Fibroblast of mammary gland (primary cell): ENCODE measurements around the gene LGALS7B.
A peak's percentile ranks its signal among the peaks of the same experiment; 100 is the strongest.

Source experiments
- DNase-seq: peaks from one replicate; pipeline ENCODE4 v3.0.0-alpha.2; 2010; ENCODE audit warnings: low read depth
- H3K4me3 ChIP-seq: 2 replicates; pipeline ENCODE4 v1.5.1; 2011; ENCODE audit warnings: low read depth, mild to moderate bottlenecking, low read length, moderate library complexity; ENCODE audit not compliant: control insufficient read depth
- TF ChIP-seq, protein P1 (sequence below): conservative IDR thresholded peaks from 2 replicates; pipeline ENCODE4 v1.5.1; 2011; ENCODE audit warnings: low read depth, low read length, inconsistent platforms; ENCODE audit not compliant: control insufficient read depth, insufficient read depth

The LGALS7B gene

GRCh38 chr19:38834104-38834490 is 45.1 kb downstream of the LGALS7B start:
- TF ChIP-seq, protein P1, sequence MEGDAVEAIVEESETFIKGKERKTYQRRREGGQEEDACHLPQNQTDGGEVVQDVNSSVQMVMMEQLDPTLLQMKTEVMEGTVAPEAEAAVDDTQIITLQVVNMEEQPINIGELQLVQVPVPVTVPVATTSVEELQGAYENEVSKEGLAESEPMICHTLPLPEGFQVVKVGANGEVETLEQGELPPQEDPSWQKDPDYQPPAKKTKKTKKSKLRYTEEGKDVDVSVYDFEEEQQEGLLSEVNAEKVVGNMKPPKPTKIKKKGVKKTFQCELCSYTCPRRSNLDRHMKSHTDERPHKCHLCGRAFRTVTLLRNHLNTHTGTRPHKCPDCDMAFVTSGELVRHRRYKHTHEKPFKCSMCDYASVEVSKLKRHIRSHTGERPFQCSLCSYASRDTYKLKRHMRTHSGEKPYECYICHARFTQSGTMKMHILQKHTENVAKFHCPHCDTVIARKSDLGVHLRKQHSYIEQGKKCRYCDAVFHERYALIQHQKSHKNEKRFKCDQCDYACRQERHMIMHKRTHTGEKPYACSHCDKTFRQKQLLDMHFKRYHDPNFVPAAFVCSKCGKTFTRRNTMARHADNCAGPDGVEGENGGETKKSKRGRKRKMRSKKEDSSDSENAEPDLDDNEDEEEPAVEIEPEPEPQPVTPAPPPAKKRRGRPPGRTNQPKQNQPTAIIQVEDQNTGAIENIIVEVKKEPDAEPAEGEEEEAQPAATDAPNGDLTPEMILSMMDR, result no peak
- no peak overlapping the region for H3K4me3 ChIP-seq
- peak; percentile 46 for DNase-seq

- no peak overlapping the region for H3K4me3 ChIP-seq
- DNase-seq, result no peak
- TF ChIP-seq, protein P1, result no peak
These were observed 45.6 kb downstream of the LGALS7B start for GRCh38 chr19:38834590-38834989.

DNA sequence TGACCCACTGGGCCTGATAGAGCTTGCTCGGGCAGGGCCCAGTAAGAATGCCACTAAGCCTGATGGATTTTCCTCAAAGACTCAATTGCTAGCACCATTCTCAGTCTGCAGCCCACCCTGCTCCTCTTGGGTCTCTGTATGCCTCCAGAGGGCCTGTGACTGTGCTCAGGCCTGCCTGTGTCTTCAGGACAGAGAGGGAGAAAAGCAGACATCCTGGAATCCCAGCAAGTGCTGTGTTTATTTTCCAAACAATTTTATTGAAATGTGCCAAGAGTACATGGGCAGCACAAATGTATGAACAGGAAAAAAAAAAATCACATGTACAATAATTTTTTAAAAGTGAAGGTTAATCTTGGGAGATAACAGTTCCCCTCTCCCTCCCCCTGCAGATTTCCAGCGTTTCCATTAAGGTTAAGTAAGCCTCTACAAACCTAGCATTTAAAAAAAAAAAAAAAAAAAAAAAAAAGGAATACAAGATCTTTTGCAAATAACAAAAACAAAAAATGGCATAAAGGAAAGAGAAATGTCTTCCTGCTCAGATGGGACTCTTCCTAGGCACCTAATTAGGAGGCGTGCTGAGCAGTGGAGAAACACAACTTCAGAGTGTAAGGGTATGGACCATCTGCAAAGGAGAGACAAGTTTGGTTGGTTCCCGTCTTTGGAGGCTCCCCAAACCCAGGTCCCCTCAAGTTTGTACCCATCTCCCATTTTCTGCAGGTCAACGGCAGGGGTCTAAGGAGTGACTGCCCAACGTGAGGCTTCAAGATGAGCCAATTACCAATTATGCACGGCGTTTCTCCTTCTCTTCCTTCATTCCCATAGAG is 47.4 kb downstream of the LGALS7B start:
- TF ChIP-seq, protein P1, result no peak
- H3K4me3 ChIP-seq, result no peak overlapping the region
- no peak for DNase-seq

DNA sequence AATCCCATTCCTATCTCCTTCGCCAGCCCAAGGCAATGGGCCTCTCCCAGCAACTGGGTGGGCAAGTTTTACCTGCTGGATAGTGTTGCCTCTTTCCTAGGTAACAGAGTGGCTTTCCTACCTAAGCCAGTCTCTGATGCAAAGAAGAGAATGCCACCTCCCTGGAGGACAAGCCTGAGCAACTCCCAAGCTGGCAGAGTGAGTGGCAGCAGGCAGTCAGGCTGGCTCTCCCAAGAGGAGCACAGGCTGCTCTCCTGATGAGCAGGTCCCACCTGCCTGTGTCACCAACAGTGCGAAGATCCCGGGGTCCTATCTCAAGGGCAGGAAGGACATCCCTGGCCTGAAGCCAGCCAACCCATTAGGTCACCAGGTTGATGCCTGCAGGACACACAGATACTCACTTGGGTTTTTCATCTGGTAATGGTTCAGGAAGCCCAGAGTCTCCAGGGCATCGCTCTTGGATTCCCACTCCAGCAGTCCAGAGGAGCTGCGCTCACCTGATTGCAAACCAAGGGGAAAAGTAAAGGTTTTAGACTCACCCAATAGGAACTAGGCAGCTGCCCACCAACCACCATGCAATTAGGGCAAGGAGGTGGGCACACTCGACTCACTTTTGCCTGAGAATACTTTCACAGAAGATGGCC is 48.1 kb downstream of the LGALS7B start:
- TF ChIP-seq, protein P1, result no peak
- no peak overlapping the region for H3K4me3 ChIP-seq
- no peak for DNase-seq

DNA sequence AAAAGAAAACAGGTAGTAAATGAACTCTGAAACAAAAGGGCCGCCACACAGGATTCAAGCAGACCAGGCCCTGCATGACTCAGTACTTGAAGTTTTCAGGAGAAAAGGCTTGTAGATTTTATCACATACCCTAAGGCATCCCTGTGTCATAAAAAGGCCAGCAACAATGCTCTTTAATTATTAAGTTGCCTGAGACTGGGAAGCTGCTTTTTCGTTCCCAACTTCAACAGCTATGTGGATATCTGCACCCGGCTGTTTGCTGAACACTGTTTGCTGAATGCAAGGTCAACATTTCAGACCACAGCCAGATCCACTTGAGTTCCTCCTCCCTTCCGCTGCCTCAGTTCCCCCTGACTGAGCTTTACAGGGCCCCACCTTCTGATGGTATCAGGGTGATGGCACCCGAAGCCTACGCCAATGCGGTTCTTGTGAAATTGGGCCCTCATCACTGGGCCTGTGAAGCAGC is 48.7 kb downstream of the LGALS7B start:
- no peak overlapping the region for H3K4me3 ChIP-seq

DNA sequence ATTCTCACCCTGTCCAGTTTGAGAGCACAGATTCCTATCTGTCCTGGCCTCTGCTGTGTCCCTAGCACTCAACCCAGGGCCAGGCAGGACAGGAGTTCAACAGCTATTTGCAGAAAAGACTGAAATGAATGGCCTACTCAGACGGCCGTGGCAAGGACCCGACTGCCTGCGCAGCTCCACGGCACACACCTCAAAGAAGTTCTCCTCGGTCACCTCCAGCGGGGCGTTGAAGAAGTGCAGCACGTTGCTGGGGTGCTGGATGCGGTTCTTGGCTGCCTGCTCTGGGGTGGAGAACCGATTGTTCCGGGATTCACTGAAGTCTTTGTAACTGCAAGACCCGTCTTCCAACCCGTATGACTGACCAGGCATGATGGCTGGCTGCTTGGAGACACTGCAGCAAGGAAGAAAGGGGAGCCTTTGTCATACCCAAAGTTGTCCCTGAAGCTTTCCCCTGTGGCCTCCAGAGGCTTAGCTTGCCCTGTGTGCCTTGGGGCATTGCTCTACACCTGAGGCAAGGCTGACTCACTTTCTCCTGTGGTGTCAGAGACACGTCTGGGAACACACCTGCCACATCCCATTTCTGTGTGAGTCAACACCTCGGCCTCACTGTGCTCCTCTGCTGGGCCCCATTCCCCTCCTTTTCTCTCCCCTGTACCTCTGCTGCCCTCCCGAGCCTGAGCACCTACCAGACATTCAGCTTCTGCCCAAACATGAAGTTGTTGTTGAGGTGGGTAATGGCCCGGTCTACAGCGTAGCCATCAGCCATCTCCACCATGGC is 49.4 kb downstream of the LGALS7B start:
- H3K4me3 ChIP-seq, result no peak overlapping the region
- TF ChIP-seq, protein P1, result no peak
- no peak for DNase-seq

More for the DNA sequence above, 48.7 kb downstream of the LGALS7B start:
- no peak for DNase-seq
- TF ChIP-seq, protein P1, result no peak
